GM18951 (cell line): ENCODE measurements around the gene TANGO2.

Experiments
- POLR2A ChIP-seq: IDR thresholded peaks from 4 replicates; pipeline ENCODE4 v1.6.1; 2011; ENCODE audit warnings: mild to moderate bottlenecking; ENCODE audit not compliant: insufficient read length, insufficient read depth; ENCODE audit errors: extremely low read depth
- in situ Hi-C: fragments of 300-500 bp; cut with MboI; formaldehyde crosslinking; loops from one replicate; pipeline ENCODE4 v1.12.0; 2022; ENCODE audit warnings: low sequenced_read_pairs, mixed read lengths, inconsistent platforms; ENCODE audit not compliant: unreplicated experiment

Gene TANGO2

DNA sequence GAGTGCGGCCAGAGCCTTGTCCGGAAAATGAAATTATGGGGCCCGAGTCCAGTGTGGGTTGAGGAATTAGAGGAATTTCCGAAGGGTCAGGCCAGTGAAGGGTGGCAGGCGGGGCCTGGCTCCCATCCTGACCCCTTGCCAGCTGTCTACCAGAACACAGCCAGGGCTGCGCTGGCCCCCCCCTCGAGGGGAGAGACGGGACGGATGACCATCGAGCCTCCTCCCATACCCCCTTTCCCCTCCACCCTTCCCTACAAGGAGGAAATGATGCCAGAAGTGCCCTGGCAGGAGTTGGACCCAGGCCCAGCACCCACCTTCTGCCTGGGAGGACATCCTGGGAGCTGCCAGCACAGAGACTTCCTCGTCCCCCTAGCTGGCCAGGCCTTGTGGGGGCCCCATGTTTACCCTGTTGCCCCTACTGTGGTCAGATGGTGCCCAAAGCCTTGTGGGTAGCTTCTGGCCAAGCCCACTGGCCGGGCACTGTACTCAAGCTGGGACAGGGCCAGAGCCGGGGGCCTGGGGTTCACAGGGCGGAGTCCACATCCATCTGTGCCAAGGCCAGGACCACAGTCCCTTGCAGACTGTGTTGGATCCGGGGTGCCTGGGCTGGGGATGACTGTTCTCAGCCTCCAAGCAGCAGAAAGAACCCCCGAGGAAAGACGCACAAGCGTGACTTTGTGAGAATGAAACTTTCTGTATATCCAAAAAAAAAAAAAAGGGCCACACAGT lies 25.1 kb upstream of the TANGO2 start:
- no peak for TF ChIP-seq POLR2A
- in situ Hi-C loops = no loop called here

DNA sequence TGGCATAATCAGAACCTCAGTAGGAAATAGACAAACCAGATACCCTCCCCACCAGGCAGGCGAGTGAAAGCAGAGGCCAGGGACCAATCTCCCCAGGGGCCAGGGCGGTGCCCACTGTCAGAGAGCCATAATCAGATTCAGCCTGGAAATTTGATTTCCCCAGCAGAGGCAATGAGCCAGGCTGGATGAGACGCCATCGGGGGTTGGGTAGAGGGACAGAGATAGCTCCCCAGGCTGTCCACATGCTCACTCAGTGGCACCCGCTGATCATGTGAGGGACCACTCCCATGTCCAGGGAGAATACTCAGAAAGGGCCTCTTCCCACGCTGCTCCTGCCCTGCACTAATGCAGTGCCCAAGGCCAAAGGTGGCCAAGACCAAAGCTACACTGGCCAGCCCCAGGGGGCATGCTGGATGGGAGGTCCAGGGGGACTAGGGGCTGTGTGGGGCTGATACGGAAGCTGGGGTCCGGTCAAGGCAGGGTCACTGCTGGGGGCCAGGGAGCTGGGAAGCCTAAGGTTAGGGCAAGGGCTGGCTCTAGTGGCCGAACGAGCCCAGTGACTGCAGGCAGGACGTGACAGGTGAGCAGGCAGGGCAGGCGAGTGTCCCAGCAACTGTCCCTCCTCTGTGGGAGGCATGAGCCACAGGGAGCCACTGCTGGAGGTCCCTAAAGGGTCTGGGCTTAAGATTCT lies 24.1 kb upstream of the TANGO2 start:
- in situ Hi-C loops = no loop called here
- no peak for TF ChIP-seq POLR2A

DNA sequence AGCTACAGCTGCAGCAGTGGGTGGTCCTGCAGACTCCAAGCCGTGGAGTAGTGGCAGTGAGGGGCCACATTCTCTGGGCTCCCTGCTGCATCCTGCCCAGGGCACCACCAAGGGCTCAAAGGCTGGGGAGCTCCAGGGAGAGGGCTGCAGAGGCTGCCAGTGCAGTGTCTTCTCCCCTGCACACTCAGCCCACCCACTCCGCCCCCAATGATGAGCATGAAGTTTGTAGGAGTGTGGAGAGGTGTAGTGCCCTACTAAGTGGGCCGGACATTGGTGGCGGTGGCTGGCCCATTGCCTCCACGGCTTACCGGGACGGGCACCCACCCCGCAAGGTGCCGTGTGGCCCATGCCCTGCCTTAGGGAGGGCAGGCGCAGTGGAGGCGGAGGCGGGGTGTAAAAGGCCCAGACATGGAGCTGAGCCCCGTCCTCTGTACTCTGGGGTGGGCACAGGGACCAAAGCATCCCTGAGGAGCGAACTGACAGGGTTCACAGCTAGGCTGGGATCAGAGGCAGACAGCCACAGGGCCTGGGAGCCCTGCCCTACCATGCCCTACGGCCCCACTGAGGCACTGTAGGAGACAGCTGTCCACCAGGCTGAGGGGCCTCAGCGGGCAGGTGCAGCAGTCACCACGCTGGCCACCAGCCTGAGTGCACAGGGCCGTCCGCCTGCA lies 23.2 kb upstream of the TANGO2 start:
- in situ Hi-C loops = no loop called here
- no peak for TF ChIP-seq POLR2A

DNA sequence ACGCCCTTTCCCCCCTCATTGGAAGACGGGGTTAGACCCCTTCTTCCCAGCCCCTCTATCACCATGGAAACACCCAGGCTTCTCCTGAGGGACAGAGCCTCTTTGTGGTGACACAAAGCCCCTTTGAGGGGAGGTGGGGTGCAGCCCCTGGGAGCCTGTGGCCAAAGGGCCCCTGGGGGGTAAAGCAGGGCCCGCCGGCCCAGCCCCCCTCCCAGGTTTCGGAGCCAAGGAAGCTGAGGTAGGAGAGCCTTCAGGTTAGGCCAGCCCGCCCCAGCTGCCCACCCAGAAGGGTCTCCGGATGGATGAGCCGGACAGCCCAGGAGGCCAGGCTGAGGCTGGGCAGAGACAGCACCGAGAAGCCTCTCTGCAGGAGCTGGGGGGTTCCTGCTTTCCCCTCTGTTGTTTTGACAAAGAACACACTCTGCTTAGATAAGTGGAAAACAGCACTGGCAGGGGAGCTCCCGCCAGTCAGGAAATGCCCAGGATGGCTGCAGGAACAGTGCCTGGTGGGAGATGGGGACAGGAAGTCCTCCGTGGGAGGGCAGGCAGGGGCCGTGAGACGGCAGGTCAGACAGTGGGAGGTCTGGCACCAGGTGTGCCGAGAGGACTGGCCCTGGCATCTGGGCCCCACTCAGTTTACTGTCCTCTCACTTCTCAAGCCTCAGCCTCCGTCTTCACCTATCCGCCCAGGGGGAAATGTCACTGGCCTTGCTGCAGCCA lies 22.5 kb upstream of the TANGO2 start:
- in situ Hi-C loops = no loop called here
- no peak for TF ChIP-seq POLR2A

DNA sequence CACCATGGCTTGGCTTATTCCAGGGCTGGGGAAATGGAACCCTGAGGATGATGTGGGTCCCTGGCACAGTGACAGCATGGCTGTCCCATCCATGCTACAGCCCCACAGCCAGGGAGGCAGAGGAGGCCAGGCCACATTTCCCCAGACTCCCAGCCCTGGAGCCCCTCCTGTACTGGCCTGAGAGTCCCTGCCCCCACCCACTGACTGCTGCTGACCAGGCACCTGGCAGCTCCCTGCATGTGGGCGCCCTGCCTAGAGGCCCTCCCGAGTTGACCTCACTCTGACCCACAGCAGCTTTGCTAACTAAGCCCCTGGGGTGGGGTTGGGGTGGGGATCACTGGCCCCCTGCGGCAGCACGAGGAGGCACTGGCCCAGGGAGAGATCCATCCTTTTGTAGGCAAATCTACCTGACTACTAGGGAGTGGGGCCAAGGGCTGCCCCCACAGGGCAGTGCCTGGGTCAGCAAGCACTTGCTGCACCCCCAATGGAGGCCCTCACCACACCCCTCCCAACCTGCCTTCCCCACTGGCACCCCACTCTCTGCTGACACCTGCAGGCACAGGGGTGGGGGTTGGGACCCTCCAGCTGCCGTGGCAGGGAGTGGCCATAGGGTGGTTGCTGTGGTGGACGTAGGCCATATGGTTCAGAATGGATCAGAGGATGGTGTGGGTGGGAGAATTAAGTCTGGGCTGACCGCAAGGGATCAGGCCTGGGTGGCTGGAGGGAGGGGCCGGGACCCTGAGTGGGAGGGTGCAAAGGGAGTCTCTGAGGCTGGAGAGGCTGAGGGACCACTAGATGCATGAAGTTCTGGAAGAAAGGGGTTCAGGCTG lies 21.7 kb upstream of the TANGO2 start:
- in situ Hi-C loops = no loop called here
- no peak for TF ChIP-seq POLR2A

DNA sequence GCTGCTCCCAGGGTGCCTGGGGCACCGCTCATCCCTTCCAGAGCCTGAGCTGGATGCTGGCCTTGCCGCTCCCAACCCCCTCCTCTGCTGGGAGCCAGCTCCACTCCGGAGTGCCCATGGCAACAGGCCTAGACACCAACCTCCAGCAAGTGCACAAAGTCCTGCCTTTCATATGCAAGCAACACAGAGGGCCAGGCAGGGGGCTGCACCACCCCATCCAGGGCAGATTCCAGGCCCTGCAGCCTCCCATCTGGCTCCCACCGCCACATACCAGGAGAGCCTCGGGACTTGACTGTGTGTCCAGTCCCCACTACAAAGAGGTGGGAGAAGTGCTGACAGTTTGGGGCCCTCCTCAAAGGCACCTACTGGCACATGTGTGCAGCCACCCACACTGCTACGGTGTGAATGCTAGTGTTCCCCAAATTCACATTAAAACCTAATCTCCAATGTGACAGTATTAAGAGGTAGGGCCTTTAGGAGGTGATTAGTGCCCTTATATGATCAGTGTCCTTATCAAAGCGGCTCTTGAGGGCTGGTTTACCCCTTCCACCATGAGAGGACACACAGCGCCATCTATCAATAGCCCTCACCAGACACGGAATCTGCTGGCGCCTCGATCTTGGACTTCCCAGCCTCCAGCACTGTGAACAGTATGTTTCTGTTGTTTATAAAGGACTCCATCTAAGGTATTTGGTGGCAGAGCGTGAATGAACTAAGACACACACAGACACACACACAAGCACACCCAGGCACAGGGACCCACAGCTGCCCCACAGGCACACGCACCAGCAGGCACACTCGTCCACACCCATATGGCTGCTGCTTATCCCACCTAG lies 20.4 kb upstream of the TANGO2 start:
- in situ Hi-C loops = no loop called here
- TF ChIP-seq POLR2A = no peak

DNA sequence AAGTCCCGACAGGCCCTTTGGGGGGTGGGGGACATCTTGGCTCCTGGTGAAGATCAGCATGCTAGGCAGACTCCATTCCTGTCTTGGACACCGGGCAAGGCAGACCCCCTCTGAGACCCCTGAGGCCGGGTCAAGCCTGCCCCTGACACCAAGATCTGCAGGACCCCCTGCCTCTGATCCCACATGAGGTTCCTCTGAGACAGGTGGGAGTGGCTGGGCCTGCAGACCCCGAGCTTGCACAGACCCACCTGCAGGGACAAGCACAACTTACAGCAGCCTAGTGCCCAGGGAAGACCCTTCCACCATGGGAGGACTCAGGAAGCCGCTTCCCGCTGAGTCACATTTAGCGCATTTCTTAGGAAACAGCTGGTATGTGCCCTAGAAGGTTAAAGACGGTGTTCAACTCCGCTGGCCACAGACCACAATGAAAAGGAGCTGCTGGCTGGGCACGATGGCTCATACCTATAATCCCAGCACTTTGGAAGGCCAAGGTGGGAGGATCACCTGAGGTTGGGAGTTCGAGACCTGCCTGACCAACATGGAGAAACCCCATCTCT lies 19.8 kb upstream of the TANGO2 start:
- TF ChIP-seq POLR2A = no peak
- in situ Hi-C loops = no loop called here

DNA sequence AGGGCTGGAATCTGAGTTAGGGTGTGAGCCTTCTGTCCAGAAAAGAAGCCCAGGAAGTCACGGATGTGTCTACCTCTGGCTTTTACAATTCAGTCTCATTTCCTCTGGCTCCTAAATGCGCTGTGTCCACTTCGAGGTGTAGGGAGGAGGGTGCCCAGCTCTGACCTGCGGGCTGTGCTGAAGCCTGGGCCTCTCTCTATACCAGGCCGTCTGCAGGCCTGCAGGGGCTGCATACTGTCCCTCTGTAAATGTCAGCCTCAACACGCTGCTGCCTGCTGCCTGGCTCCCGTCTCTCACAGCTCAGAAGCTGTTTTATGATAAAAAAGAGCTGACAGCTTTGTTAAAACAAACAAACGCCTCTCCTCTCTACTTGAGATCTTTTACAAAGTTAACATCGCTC lies 18.8 kb upstream of the TANGO2 start:
- no peak for TF ChIP-seq POLR2A
- in situ Hi-C loops = no loop called here

DNA sequence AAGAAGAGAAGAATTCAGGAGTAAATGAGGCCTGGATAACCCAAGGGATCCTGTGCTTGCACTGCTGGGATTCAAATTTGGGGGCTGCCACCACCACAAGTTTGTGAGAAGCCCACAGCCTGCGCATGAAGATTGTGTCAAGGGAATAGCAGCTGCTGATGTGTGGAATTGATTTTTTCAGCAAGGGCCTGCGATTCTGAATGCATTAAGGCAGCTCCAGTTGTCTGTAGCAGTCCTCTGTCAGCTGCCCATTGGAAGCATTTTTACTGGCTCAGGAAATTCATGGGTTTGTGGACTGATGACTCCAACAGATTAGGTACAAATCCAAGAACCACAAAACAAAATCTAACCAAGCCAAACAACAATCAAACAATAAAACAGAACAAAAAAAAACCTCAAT lies 18.3 kb upstream of the TANGO2 start:
- in situ Hi-C loops = no loop called here
- TF ChIP-seq POLR2A = no peak

DNA sequence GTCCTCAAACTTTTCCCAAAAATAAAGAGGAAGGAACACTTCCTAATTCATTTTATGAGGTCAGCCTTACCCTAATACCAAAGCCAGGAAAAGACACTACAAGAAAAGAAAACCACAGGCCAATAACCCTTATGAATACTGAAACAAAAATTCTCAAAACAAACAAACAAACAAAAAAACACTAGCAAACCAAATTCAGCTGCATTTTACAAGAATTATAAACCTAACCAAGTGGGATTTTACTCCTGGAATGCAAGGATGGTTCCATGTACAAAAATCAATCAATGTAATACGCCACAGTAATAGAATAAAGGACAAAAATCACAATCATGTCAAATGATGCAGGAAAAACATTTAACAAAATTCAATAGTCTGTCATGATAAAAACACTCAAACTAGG lies 17.6 kb upstream of the TANGO2 start:
- no peak for TF ChIP-seq POLR2A
- in situ Hi-C loops = no loop called here

DNA sequence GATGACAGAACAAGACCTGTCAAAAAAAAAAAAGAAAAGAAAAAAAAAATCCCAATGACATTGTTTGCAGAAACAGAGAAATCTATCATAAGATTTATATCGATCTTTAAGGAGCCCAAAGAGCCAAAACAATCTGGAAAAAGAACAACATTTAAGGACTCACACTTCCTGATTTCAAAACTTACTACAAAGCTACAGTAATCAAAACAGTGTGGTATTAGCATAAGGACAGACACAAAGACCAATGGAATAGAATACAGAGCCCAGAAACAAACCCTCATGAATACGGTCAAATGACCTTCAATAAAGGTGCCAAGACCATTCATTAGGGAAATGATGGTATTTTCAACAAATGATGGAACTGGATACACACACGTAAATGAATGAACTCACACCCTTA lies 16.4 kb upstream of the TANGO2 start:
- in situ Hi-C loops = no loop called here
- TF ChIP-seq POLR2A = no peak
